Measurements from ENCODE around the gene MPRIP. TPM values are rescaled to one million over a fixed set of nuclear protein-coding genes. Genes with fewer than 3 reads are reported as not detected.

The MPRIP gene
- polyA plus RNA-seq, 1 of the 3 experiments (the other 2 are of a cell fraction): 64.4 TPM

GRCh38 chr17:17122781-17123483, 80.7 kb downstream of the MPRIP start:
- Histone ChIP-seq H3K9me2 (no peaks in the 10 kb centered on the region), H3K36me3 (replicated peaks in 1 of 2; ENCODE audit: control insufficient read depth in 1 of 2, insufficient read depth in 2 of 2, low read length in 1 of 2) (peaks cover 0 to 4% of the 10 kb centered on the region in 2 experiments), H3K4me3 (ENCODE audit: low read depth in 2 of 2, low read length in 1 of 2) (no peak overlapping the region), H3K27ac (ENCODE audit: low read depth in 2 of 2, low read length in 1 of 2) (no peak overlapping the region), H3K9ac (no peak overlapping the region), H3K9me3 (no peaks in the 10 kb centered on the region), H3K4me1 (ENCODE audit: control insufficient read depth in 1 of 2, insufficient read depth in 2 of 2, low read depth in 1 of 2, low read length in 1 of 2) (peaks cover 0 to 34% of the 10 kb centered on the region in 2 experiments; a peak in 1 of 4 replicates), H3K27me3 (ENCODE audit: insufficient read depth) (no peaks in the 10 kb centered on the region), H3K4me2 (no peak overlapping the region), H3K79me2 (ENCODE audit: insufficient read depth) (peaks cover 92% of the 10 kb centered on the region), H4K20me1 (ENCODE audit: insufficient read depth) (peaks cover 88% of the 10 kb centered on the region), H3F3A (replicated peaks; ENCODE audit: insufficient read depth) (peaks cover 8% of the 10 kb centered on the region), H2AFZ (ENCODE audit: low read depth) (no peak overlapping the region)
- 95% methylated on average over 10 of the region's 10 CpGs for WGBS (ENCODE audit: low lambda C conversion rate)
- TF ChIP-seq TAF1 (IDR thresholded peaks at IDR 0.05; ENCODE audit: borderline replicate concordance, low read depth, low read length) (no peak), IRF3 (IDR thresholded peaks at IDR 0.05; ENCODE audit: low read depth, low read length) (no peak)
- no peak for DNase-seq
- POLR2A ChIA-PET: no interaction called here
- CTCF ChIA-PET: interaction anchor here (0.9 to 1.1 kb wide), 2 partner anchors 19 to 132 kb away, joined by 3 to 4 read pairs; no protein-coding TSS in a partner anchor

DNA sequence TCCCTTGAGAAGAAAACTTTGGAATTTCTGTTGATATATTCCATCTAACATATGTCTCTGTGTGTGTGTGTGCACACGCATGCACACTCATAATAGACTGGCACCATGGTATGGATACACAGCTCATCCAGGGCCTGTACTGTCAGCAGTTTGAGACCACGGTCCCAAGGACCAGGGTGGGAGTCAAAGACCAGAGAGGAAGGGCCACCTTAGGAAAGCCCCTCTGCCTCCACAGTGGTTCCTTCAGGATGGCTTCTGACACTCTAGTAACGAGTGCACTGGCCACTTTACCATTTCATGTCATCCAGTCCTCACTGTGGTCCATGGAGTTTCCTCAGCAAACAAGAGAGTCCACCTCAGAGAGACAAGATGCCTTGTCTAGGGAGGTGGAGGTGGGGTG, 82.1 kb downstream of the MPRIP start:
- no peak overlapping the region; a peak in 1 of 4 replicates for H3K27ac ChIP-seq (ENCODE audit: low read depth in 2 of 2, low read length in 1 of 2)
- TF ChIP-seq RCOR1 (IDR thresholded peaks at IDR 0.05; ENCODE audit: low read length): no peak
- TF ChIP-seq ELF1 (IDR thresholded peaks at IDR 0.05): no peak
- no peak for TF ChIP-seq GATA2 (CRISPR knock-in tag; IDR thresholded peaks at IDR 0.05)
- TF ChIP-seq, protein P1, sequence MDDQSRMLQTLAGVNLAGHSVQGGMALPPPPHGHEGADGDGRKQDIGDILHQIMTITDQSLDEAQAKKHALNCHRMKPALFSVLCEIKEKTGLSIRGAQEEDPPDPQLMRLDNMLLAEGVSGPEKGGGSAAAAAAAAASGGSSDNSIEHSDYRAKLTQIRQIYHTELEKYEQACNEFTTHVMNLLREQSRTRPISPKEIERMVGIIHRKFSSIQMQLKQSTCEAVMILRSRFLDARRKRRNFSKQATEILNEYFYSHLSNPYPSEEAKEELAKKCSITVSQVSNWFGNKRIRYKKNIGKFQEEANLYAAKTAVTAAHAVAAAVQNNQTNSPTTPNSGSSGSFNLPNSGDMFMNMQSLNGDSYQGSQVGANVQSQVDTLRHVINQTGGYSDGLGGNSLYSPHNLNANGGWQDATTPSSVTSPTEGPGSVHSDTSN (IDR thresholded peaks at IDR 0.05): no peak
- no peak for TF ChIP-seq YY1 (IDR thresholded peaks at IDR 0.05; ENCODE audit: low read depth)
- TF ChIP-seq EP300 (IDR thresholded peaks at IDR 0.05; ENCODE audit: borderline replicate concordance in 1 of 2, low read depth in 1 of 2, low read length in 1 of 2): no peak
- TF ChIP-seq, protein P2, sequence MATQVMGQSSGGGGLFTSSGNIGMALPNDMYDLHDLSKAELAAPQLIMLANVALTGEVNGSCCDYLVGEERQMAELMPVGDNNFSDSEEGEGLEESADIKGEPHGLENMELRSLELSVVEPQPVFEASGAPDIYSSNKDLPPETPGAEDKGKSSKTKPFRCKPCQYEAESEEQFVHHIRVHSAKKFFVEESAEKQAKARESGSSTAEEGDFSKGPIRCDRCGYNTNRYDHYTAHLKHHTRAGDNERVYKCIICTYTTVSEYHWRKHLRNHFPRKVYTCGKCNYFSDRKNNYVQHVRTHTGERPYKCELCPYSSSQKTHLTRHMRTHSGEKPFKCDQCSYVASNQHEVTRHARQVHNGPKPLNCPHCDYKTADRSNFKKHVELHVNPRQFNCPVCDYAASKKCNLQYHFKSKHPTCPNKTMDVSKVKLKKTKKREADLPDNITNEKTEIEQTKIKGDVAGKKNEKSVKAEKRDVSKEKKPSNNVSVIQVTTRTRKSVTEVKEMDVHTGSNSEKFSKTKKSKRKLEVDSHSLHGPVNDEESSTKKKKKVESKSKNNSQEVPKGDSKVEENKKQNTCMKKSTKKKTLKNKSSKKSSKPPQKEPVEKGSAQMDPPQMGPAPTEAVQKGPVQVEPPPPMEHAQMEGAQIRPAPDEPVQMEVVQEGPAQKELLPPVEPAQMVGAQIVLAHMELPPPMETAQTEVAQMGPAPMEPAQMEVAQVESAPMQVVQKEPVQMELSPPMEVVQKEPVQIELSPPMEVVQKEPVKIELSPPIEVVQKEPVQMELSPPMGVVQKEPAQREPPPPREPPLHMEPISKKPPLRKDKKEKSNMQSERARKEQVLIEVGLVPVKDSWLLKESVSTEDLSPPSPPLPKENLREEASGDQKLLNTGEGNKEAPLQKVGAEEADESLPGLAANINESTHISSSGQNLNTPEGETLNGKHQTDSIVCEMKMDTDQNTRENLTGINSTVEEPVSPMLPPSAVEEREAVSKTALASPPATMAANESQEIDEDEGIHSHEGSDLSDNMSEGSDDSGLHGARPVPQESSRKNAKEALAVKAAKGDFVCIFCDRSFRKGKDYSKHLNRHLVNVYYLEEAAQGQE (IDR thresholded peaks at IDR 0.05; ENCODE audit: low read depth, low read length): no peak
- TF ChIP-seq RFX5 (IDR thresholded peaks at IDR 0.05; ENCODE audit: low read length): no peak
- TF ChIP-seq TCF12 (IDR thresholded peaks at IDR 0.05): no peak
- no peak for TF ChIP-seq POLR2AphosphoS5 (IDR thresholded peaks at IDR 0.05; ENCODE audit: low read depth, low read length)
- peaks cover 0 to 30% of the 10 kb centered on the region in 2 experiments; a peak in 1 of 4 replicates for H3K4me1 ChIP-seq (ENCODE audit: control insufficient read depth in 1 of 2, insufficient read depth in 2 of 2, low read depth in 1 of 2, low read length in 1 of 2)
- peaks cover 3% of the 10 kb centered on the region for H3F3A ChIP-seq (replicated peaks; ENCODE audit: insufficient read depth)
- H3K4me2 ChIP-seq: no peak overlapping the region
- H3K4me3 ChIP-seq (ENCODE audit: low read depth in 2 of 2, low read length in 1 of 2): no peak overlapping the region
- 96% methylated on average over 3 of the region's 3 CpGs for WGBS (ENCODE audit: low lambda C conversion rate)
- DNase-seq: no peak
- no peaks in the 10 kb centered on the region for H3K9me3 ChIP-seq
- H3K9me2 ChIP-seq: no peaks in the 10 kb centered on the region
- peaks cover 84% of the 10 kb centered on the region for H3K79me2 ChIP-seq (ENCODE audit: insufficient read depth)
- peaks cover 0 to 8% of the 10 kb centered on the region in 2 experiments for H3K36me3 ChIP-seq (replicated peaks in 1 of 2; ENCODE audit: control insufficient read depth in 1 of 2, insufficient read depth in 2 of 2, low read length in 1 of 2)
- H3K27me3 ChIP-seq (ENCODE audit: insufficient read depth): no peaks in the 10 kb centered on the region
- no peak overlapping the region for H3K9ac ChIP-seq
- no peak overlapping the region for H2AFZ ChIP-seq (ENCODE audit: low read depth)
- peaks cover 81% of the 10 kb centered on the region for H4K20me1 ChIP-seq (ENCODE audit: insufficient read depth)
- POLR2A ChIA-PET: no interaction called here
- CTCF ChIA-PET: interaction anchor here (1.1 kb wide), 1 partner anchor 17 kb away, joined by 6 read pairs; no protein-coding TSS in a partner anchor
